Amniotic epithelial cell (primary cell): ENCODE data around the gene PRELP.
A peak's percentile ranks its signal among the peaks of the same experiment; 100 is the strongest.

Source experiments
- DNase-seq: peaks from one replicate; pipeline ENCODE4 v3.0.0-alpha.2; 2010; ENCODE audit warnings: low read depth

Gene PRELP

DNA sequence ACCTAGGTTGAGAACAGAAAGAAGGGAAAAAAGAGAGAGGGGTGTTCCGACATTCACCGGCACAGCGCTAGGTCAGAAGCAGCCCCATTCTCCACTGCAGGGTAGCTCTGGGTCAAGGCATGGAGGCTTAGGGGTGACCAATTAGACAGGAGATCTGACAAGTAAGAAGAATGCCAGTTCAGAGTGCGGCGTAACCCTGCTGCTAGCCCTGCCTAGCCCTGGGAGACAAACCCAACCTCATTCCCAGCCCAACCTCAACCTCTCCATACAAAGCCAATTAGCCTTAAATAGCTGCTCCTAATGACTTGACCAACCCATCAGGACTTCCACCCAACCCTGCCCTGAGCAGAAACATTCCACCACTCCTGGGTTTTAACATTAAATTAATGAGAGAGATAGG is 3.4 kb downstream of the PRELP start:
- no peak for DNase-seq

GRCh38 chr1:203479646-203480045 is 4.0 kb downstream of the PRELP start:
- no peak for DNase-seq

DNA sequence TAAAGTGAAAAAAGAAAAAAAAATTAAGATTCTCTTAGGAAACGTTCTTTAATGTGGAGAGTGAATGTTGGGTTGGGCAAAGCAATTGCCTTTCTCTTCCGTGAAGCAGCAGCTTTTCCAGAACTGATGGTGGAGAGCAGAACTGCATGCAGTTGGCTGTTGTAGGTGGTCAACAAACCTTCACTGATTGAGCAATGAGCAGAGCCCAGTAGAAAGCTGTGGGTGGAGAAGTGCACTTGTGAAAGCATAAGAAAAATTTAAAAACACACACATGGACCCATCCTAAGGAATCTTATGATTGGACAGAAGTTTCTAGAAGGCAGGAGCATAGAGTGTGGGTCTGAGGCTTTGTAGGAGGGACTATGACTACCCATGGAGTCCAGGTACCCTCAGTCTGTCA is 4.5 kb downstream of the PRELP start:
- peak; percentile 70 for DNase-seq

DNA sequence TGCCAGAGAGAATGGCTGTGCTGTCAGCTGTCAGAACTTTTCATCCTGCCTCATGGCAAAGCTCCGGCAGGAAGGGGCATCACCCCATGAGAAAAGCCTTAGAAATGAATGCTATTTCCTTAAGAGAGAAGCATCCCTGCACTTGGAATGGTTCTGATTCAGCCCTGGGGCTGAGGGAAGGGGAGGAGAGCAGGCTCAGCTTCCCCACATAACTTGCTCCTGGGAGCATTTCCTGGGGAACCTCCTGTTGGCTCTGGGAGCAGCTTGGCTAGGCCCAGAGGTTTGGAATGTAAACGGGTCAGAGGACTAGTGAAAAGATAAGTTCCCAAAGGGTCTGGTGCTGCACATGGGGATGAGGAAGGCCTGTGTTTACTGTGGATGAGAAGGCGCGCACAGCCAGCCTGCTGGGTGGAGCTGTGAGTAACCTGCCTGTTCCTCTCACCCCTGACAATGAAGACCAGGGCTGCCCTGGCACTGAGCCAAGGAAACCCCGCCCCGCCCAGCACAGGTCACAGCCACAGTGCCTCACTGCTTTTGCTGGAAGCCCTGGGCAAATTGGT is 5.0 kb downstream of the PRELP start:
- peak; percentile 78 for DNase-seq

DNA sequence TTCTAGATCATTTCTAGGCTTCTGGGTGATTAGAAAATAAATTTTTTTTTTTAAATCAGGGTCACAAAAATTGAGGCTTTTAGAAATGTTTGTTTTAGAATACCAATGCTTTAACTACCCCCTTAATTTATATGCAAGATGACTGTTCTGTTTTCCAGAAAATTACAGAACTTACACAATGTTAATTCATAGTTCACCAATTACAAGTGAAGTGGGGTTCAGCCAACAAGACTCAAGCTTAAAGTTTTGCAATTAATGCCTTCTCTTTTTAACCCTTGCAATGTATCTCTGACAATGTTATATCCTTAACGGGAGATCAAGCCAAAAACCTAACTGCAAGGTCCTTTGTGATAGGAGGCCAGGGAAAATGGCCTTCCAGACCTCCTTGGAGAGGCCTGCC is 5.6 kb downstream of the PRELP start:
- no peak for DNase-seq

- DNase-seq, result no peak
Observed at GRCh38 chr1:203486618-203487370, 11.2 kb downstream of the PRELP start.

- DNase-seq, result no peak
Observed at GRCh38 chr1:203488539-203488938, 12.9 kb downstream of the PRELP start.

GRCh38 chr1:203490607-203491006 is 15.0 kb downstream of the PRELP start:
- no peak for DNase-seq

- no peak for DNase-seq
Observed at GRCh38 chr1:203491664-203492063, 16.1 kb downstream of the PRELP start.

DNA sequence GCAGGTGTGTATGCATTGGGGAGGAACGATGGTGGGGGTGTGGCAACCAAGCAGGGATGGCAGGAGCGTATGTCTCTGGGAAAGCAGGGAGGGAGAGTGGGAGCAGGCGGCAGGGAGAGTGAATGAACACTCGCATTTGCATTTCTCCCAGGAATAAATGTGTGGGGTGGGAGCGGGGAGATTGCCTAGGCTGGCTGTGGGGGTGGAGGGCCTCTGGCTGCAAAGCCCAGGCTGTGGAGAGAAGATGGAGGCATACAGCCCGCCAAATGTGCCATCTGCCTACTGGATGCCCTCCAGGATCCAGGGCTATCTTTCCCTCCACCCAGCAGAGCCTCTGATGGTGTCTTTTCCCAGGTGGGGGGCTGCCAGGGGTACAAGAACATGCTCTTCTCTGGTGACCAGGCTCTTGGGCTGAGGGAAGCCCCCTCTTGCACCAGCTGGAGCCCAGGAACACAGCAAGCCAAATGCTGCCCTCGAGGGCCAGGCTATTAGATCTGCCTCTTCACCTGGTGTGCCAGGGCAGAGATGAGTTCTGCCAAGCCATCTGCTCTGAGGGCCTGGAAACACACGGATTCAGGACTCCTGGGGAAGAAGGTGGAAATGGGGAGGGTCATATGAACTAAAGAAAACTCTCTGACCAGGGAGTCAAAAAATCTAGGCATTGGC is 16.6 kb downstream of the PRELP start:
- DNase-seq, result no peak

DNA sequence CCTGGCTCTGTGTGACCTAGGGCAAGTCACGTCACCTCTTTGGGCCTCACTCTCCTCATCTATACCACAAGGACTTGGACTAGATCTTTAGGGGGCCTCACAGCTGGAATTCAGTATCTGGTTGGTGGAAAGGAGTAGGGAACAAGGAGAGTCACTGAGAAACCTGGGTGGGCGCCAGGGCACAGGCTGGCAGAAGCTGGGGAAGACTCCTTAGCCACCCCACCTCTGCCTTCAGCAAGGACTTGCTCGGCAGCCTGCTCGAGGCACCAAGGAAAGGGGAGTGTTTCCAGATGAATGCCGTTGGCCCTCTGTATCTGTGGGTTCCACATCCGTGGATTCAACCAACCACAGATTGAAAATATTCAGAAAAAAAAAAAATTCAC is 17.1 kb downstream of the PRELP start:
- no peak for DNase-seq

GRCh38 chr1:203493901-203494300 is 18.3 kb downstream of the PRELP start, which contains the start of gene OPTC:
TSS of gene OPTC (plus strand) at chr1:203494153. CDS start at chr1:203496006, 1,853 bp downstream.
- no peak for DNase-seq

- no peak for DNase-seq
Observed at GRCh38 chr1:203495845-203496244, 20.2 kb downstream of the PRELP start.

- no peak for DNase-seq
Observed at GRCh38 chr1:203497269-203497777, 21.7 kb downstream of the PRELP start.

DNA sequence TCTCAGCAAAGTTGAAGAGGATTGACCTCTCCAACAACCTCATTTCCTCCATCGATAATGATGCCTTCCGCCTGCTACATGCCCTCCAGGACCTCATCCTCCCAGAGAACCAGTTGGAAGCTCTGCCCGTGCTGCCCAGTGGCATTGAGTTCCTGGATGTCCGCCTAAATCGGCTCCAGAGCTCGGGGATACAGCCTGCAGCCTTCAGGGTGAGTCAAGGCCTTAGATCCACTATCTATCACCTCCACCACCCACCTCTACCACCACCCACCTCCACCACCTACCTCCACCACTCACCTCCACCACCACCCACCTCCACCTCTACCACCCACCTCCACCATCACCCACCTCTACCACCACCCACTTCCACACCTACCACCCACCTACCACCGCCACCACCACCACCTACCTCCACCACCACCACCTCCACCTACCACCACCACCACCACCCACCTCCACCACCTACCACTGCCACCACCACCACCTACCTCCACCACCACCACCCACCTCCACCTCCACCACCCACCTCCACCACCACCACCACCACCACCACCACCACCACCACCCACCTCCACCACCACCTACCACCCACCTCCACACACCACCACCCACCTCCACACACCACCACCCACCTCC is 24.2 kb downstream of the PRELP start:
- no peak for DNase-seq

DNA sequence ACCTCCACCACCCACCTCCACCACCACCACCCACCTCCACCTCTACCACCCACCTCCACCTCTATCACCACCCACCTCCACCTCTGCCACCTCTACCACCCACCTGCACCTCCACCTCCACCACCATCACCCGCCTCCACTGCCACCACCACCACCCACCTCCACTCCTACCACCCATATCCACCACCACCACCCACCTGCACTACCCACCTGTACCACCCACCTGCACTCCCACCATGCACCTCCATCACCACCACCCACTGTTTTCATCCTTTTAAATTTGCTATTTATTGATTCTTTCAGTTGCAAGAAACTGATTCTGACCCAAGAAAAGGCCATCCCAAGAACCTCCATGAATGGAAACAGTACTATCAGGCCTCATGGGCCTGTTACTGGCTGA is 24.7 kb downstream of the PRELP start:
- no peak for DNase-seq

- no peak for DNase-seq
Observed at GRCh38 chr1:203503836-203504235, 28.2 kb downstream of the PRELP start.

- peak; percentile 74 for DNase-seq
Observed at GRCh38 chr1:203504400-203505250, 29.0 kb downstream of the PRELP start.

DNA sequence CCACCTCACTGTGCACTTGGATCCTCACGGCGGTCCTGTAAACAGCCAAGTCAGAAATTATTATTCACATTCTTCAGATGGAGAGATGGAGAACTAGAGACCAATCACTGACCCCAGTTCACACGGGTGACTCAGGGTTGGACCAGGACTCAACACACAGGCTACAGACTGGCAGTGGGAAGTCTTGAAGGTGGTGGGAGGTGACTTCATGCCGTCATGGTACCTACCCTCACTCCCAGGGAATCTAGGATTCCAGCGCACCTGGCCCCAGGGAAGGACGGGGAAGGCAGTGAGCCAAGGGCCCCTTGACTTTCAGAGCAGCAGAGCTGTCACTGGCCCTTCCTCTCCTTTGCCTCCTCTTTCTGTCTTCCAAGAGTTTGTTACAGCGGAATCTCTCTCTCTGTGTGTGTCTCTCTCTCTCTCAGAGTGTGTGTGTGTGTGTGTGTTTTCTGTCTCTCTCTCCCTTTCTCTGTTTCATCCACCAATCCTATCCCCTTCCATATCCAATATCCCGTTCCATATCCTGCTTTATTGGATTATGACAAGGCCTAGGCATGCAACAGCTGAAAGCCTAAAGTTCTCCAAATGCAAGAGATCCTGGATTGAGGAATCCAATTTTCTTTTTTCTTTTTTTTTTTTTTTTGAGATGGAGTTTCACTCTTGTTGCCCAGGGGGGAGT is 30.1 kb downstream of the PRELP start:
- no peak for DNase-seq

DNA sequence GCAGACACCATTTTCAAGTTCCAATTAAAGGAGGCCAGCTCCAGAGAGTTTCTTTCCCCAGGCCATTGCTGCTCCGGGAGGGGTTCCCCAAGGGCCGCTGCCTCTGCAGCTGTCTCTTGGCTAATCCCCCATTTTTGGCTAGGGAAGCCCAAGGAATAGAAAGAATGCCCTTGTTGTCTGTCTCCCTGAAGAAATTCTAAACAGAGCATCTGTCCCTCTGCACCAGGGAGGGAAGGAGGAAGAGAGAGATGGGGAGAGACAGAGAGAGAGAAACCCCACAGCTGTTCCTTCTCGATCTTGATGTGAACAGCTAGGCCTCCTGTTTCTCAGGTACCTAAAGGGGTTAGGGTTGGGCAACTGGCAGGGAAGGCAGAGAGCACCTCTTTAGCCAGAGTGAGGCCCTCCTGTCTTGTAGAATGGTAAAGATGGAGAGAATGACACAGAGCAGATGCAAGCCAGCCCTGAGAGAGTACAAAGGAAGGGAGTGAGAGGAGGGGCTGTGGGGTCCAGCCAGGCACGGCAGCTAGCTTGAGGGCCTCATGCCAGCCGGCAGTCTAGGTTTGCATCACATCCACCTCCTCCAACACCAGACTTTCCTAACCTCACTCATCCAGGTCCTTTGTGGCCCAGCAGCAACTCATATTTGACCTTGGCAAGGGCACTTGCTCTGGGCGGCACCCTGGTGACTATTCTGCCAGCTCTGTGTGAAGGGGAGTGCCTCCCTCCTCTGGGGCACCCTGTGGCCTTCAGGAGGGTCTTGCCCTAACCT is 31.4 kb downstream of the PRELP start:
- peak; percentile 72 for DNase-seq
